ENCODE results near the gene C19orf53. TPM values are rescaled to one million over a fixed set of nuclear protein-coding genes. Genes with fewer than 3 reads are reported as not detected.

Gene C19orf53
- total RNA-seq, 2 experiments from 2014 or later, result 90.1 to 162 TPM

- POLR2A ChIA-PET, result interaction anchor here (1.5 to 2.6 kb wide), 2 partner anchors 12 to 44 kb away, joined by 3 to 5 read pairs; no protein-coding TSS in a partner anchor
- H3K4me1 ChIP-seq (ENCODE audit: insufficient read depth, low read length, poor library complexity, severe bottlenecking), result peaks cover 30% of the 10 kb centered on the region
- H3K9me3 ChIP-seq (ENCODE audit: low read length), result no peaks in the 10 kb centered on the region
- peak overlapping the region; percentile 92 for H3K4me2 ChIP-seq (ENCODE audit: low read length)
- intact Hi-C loops (cut with micrococcal nuclease; ENCODE audit: unreplicated experiment), result no loop called here
- H3K27ac ChIP-seq (ENCODE audit: low read depth, low read length, poor library complexity, severe bottlenecking), result peak overlapping the region; percentile 26
- peak overlapping the region; percentile 49; the same call in 1 of the 2 replicates for H2AFZ ChIP-seq (ENCODE audit: low read length)
- H3K36me3 ChIP-seq (ENCODE audit: insufficient read depth, low read length), result no peaks in the 10 kb centered on the region
- H4K20me1 ChIP-seq (ENCODE audit: insufficient read depth, low read length), result no peaks in the 10 kb centered on the region
- TF ChIP-seq EZH2phosphoT487 (IDR thresholded peaks at IDR 0.05; ENCODE audit: borderline replicate concordance, low read depth, low read length) (no peak), CTCF (conservative IDR thresholded peaks at IDR 0.05; ENCODE audit: low read length) (no peak)
- no peaks in the 10 kb centered on the region for H3K9me2 ChIP-seq (ENCODE audit: insufficient read depth, low read length)
- peak overlapping the region; percentile 79 for H3K4me3 ChIP-seq (ENCODE audit: low read depth, low read length, poor library complexity, severe bottlenecking)
- no peak for DNase-seq (ENCODE audit: low spot score)
- BruUV-seq (replicated peaks), result no TSS peak
- H3K79me2 ChIP-seq (ENCODE audit: insufficient read depth, low read depth, low read length), result peaks cover 5% of the 10 kb centered on the region; the same call in 1 of the 2 replicates
- CTCF ChIA-PET (ENCODE audit: unreplicated experiment), result no interaction called here
Observed at GRCh38 chr19:13795595-13796300, 21.5 kb downstream of the C19orf53 start.

- intact Hi-C loops (cut with micrococcal nuclease; ENCODE audit: unreplicated experiment), result no loop called here
- no TSS peak for BruUV-seq (replicated peaks)
- Histone ChIP-seq H3K27ac (ENCODE audit: low read depth, low read length, poor library complexity, severe bottlenecking) (peak overlapping the region; percentile 15), H3K9me3 (ENCODE audit: low read length) (no peaks in the 10 kb centered on the region), H3K4me2 (ENCODE audit: low read length) (peak overlapping the region; percentile 92), H3K4me1 (ENCODE audit: insufficient read depth, low read length, poor library complexity, severe bottlenecking) (peaks cover 30% of the 10 kb centered on the region), H3K9me2 (ENCODE audit: insufficient read depth, low read length) (no peaks in the 10 kb centered on the region), H3K79me2 (ENCODE audit: insufficient read depth, low read depth, low read length) (peaks cover 5% of the 10 kb centered on the region; the same call in 1 of the 2 replicates), H4K20me1 (ENCODE audit: insufficient read depth, low read length) (no peaks in the 10 kb centered on the region), H3K36me3 (ENCODE audit: insufficient read depth, low read length) (no peaks in the 10 kb centered on the region), H2AFZ (ENCODE audit: low read length) (peak overlapping the region; percentile 49; the same call in 1 of the 2 replicates), H3K4me3 (ENCODE audit: low read depth, low read length, poor library complexity, severe bottlenecking) (peak overlapping the region; percentile 79)
- ChIA-PET POLR2A (interaction anchor here (1.5 to 2.6 kb wide), 2 partner anchors 13 to 43 kb away, joined by 3 to 5 read pairs; no protein-coding TSS in a partner anchor), CTCF (ENCODE audit: unreplicated experiment) (no interaction called here)
- TF ChIP-seq CTCF (conservative IDR thresholded peaks at IDR 0.05; ENCODE audit: low read length) (no peak), EZH2phosphoT487 (IDR thresholded peaks at IDR 0.05; ENCODE audit: borderline replicate concordance, low read depth, low read length) (no peak)
- DNase-seq (ENCODE audit: low spot score), result peak; percentile 45
Observed at GRCh38 chr19:13796301-13797057, 22.2 kb downstream of the C19orf53 start.
